Gastrocnemius medialis (tissue), 4 donors: ENCODE data around the gene GPS2. TPM values are rescaled to one million over a fixed set of nuclear protein-coding genes. Genes with fewer than 3 reads are reported as not detected.

ENCODE experiments used
- ATAC-seq, 2 donors: fragments of 150-250 bp; one replicate each; pipeline ENCODE4 v1.9.1; 2016
- DNase-seq, 2 donors: peaks; one replicate each; pipeline ENCODE4 v3.0.0-alpha.2; 2019
- H3K27ac ChIP-seq, 4 donors: fragments of 200-600 bp; sonication (generic); 1 replicate in 1 of 4; 2 replicates in 3 of 4; pipeline ENCODE4 v1.5.1; 2016 to 2018; ENCODE audit warnings: mild to moderate bottlenecking in 2 of 4, moderate library complexity in 1 of 4
- H3K27me3 ChIP-seq, 3 donors: fragments of 200-600 bp; sonication (generic) in 2 of 3; 1 replicate in 1 of 3; 2 replicates in 2 of 3; pipeline versions ENCODE4 v1.5.1 to v1.6.0; 2016 to 2019; ENCODE audit warnings: mild to moderate bottlenecking in 1 of 3, moderate library complexity in 1 of 3
- H3K36me3 ChIP-seq, 2 donors: fragments of 200-600 bp; sonication (generic) in 1 of 2; one replicate each; pipeline ENCODE4 v1.5.1; 2017 to 2018
- H3K4me1 ChIP-seq, 2 donors: fragments of 200-600 bp; sonication (generic) in 1 of 2; one replicate each; pipeline ENCODE4 v1.5.1; 2016 to 2017; ENCODE audit warnings: mild to moderate bottlenecking in 2 of 2
- H3K4me3 ChIP-seq, 4 donors: fragments of 200-600 bp; sonication (generic) in 3 of 4; 1 replicate in 1 of 4; 2 replicates in 3 of 4; pipeline ENCODE4 v1.5.1; 2016 to 2019; ENCODE audit warnings: mild to moderate bottlenecking in 2 of 4
- H3K9me3 ChIP-seq, 3 donors: fragments of 200-600 bp; sonication (generic) in 2 of 3; 1 replicate in 1 of 3; 2 replicates in 2 of 3; pipeline ENCODE4 v1.5.1; 2016 to 2019
- POLR2A ChIP-seq, 2 donors: fragments of 450-650 bp; IDR thresholded peaks; one replicate each; pipeline ENCODE4 v1.6.1; 2017; ENCODE audit warnings: antibody characterized with exemption in 2 of 2, mild to moderate bottlenecking in 2 of 2, moderate library complexity in 2 of 2
- in situ Hi-C, 4 donors: fragments of 200-750 bp; cut with MboI; loops; one replicate each; pipeline versions ENCODE4 v1.15.0 to v1.8.0; 2017; ENCODE audit warnings: low sequenced_read_pairs in 4 of 4
- intact Hi-C: fragments of 100-400 bp; cut with DNase I; formaldehyde crosslinking; loops from one replicate; pipeline ENCODE4 v1.15.1; 2023; ENCODE audit warnings: low total_unique reads
- total RNA-seq, 4 donors: library from RNA; depleted of rRNA; stranded (reverse); fragments of >200 nt; gene quantifications; one replicate each; pipeline versions ENCODE4 v1.1.0 to v1.2.3, GENCODE V29; 2016
- TF ChIP-seq, protein P1 (sequence below), 5 experiments: fragments of 450-650 bp in 3 of 5; fragments of 200-600 bp in 2 of 5; sonication (generic) in 2 of 5; IDR thresholded peaks in 4 of 5; conservative IDR thresholded peaks in 1 of 5; 1 replicate in 4 of 5; 2 replicates in 1 of 5; pipeline ENCODE4 v1.5.1; 2016 to 2019; ENCODE audit warnings: antibody characterized with exemption in 5 of 5, mild to moderate bottlenecking in 3 of 5, moderate library complexity in 3 of 5

The GPS2 gene
- total RNA-seq, 4 donors from 2014 or later: 135 to 240 (median 169) TPM

DNA sequence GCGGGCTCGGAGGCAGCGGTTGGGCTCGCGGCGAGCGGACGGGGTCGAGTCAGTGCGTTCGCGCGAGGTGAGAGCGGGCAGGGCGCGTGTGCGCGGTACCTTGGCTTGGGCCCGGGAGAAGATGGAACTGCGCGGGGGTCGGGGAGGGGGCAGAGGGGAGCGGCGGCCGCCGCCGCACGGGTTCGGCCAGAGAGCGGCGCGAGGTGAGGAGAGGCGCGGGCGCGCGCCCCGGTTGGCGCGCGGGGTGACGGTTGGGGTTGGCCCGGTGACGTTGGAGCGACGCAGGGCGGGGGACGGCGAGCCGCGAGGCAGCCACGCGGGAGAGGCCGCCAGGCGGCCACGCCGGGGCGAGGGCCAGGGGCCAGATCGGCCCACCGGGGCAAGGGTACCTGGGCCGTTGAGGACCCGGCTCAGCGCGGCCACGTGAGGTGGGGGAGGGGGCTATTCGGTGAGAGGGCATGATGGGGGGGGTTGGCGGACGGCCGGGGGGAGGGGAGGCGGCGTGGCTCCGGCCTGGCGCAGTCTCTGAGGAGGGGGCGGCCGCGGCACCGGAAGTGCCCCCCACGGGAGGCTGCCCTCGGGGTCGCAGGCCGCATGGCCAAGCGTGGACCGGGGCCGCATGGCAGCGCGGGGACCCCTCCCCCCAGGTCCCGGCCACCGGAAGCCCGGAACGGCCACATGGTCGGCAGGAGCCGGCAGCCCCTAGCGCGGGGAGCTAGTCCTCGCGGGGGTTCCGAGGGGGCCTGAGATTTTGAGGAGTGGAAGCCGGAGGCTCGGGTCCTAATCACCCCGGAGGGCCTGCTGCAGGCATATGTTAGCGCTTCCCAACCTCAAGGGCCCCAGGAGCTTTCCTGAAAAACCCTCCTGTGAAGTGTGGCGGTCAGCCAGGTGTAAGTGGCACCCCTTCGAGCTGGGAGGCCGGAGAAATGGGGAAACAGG is 7.2 kb downstream of the GPS2 start:
- ATAC-seq: peak; percentile 12
- H3K27me3 ChIP-seq: no peaks in the 10 kb centered on the region
- peaks cover 34 to 36% of the 10 kb centered on the region in 2 donors for H3K4me1 ChIP-seq
- intact Hi-C loops (loop anchor here (1.0 to 10.0 kb wide), 7 partner anchors 21 to 537 kb away; partner anchors contain the start of genes ELP5, GABARAP, NEURL4 and POLR2A), in situ Hi-C loops (loop anchor here in 1 of 4 donors (10.0 kb wide), 1 partner anchor 53 kb away; the partner anchor contains the start of genes CTDNEP1 and ELP5)
- no peaks in the 10 kb centered on the region for H3K9me3 ChIP-seq
- DNase-seq: peak in 1 of 2 donors; percentile 66
- TF ChIP-seq, protein P1, sequence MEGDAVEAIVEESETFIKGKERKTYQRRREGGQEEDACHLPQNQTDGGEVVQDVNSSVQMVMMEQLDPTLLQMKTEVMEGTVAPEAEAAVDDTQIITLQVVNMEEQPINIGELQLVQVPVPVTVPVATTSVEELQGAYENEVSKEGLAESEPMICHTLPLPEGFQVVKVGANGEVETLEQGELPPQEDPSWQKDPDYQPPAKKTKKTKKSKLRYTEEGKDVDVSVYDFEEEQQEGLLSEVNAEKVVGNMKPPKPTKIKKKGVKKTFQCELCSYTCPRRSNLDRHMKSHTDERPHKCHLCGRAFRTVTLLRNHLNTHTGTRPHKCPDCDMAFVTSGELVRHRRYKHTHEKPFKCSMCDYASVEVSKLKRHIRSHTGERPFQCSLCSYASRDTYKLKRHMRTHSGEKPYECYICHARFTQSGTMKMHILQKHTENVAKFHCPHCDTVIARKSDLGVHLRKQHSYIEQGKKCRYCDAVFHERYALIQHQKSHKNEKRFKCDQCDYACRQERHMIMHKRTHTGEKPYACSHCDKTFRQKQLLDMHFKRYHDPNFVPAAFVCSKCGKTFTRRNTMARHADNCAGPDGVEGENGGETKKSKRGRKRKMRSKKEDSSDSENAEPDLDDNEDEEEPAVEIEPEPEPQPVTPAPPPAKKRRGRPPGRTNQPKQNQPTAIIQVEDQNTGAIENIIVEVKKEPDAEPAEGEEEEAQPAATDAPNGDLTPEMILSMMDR (IDR thresholded peaks at IDR 0.05 in 4 of 5, conservative IDR thresholded peaks at IDR 0.05 in 1 of 5): peak in 2 of 5 experiments; percentile 15 to 35
- no peak for TF ChIP-seq POLR2A (IDR thresholded peaks at IDR 0.05)
- H3K27ac ChIP-seq: peak overlapping the region; percentile 93 to 99 (median 98)
- peak overlapping the region; percentile 79 to 98 (median 84) for H3K4me3 ChIP-seq
- H3K36me3 ChIP-seq: peaks cover 4 to 34% of the 10 kb centered on the region in 2 donors

DNA sequence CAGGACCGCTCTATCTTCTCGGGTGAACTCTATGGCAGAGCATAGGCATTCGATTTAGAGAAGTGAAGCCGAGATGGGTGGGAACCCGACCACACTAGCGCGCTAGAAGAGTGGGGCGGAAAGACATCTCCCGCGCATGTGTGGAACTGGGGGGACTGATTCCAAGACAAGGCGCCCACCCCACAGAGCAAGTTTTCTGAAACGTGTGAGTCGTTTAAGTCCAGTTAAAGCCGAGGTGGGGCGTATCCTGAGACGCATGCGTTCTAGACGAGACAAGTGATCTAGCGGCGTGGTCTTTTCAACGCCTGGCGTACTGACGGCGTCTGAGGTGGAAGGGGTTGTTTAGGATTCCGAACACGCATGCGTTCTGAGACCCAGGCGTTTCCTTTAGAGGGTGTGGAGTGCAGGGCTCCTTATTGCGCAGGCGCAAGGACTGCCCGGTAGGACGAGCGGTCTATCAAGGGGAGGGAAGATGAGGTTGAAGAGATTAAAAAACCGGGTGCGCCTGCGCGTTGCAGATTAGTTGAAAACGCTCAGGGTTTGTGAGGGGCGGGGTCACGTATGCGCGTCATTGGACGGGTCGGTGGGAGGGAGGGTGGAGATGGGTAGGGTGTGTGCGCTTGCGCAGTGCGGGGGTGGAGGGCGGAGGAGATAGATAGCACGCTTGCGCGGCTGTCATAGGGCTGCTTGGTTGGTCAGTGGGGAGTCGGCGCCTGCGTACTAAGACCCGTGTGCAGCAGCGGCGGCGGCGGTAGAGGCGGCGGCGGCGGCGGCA is 8.1 kb downstream of the GPS2 start, which contains the start of gene EIF5A:
Gene EIF5A (plus strand): TSS at position 718 of the 775 bp plus-strand sequence. CDS start 2,008 bp downstream, outside the sequence.
- H3K4me1 ChIP-seq: peaks cover 29 to 31% of the 10 kb centered on the region in 2 donors
- no peaks in the 10 kb centered on the region for H3K27me3 ChIP-seq
- DNase-seq: peak; percentile 100
- peak; percentile 82 to 84 for ATAC-seq
- intact Hi-C loops (loop anchor here (1.0 to 10.0 kb wide), 7 partner anchors 22 to 538 kb away; partner anchors contain the start of genes ELP5, GABARAP, NEURL4 and POLR2A), in situ Hi-C loops (loop anchor here in 1 of 4 donors (10.0 kb wide), 1 partner anchor 52 kb away; the partner anchor contains the start of genes CTDNEP1 and ELP5)
- TF ChIP-seq, protein P1 (IDR thresholded peaks at IDR 0.05 in 4 of 5, conservative IDR thresholded peaks at IDR 0.05 in 1 of 5): no peak
- peak; percentile 95 to 96 for TF ChIP-seq POLR2A (IDR thresholded peaks at IDR 0.05)
- no peaks in the 10 kb centered on the region for H3K9me3 ChIP-seq
- H3K27ac ChIP-seq: peak within 1 kb of the TSS; percentile 93 to 99 (median 98)
- H3K36me3 ChIP-seq: peaks cover 4 to 26% of the 10 kb centered on the region in 2 donors
- H3K4me3 ChIP-seq: peak within 1 kb of the TSS; percentile 79 to 98 (median 84)

DNA sequence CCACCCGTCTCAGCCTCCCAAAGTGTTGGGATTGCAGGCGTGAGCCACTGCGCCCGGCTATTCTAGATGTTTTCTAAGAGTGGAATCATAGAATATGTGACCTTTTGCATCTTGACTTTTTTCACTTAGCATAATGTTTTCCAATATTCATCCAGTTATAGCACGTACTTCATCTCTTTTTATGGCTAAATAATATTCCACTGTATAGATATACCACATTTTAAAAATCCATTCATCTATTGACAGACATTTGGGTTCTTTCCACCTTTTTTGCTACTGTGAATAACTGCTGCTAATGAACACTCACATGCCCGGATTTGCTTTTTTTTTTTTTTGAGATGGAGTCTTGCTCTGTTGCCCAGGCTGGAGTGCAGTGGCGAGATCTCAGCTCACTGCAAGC is 11.0 kb downstream of the GPS2 start:
- no peak for ATAC-seq
- Histone ChIP-seq H3K4me3 (no peak overlapping the region), H3K27ac (no peak overlapping the region), H3K9me3 (no peaks in the 10 kb centered on the region), H3K36me3 (no peaks in the 10 kb centered on the region), H3K4me1 (peaks cover 4 to 7% of the 10 kb centered on the region in 2 donors), H3K27me3 (no peaks in the 10 kb centered on the region)
- in situ Hi-C loops: loop anchor here in 1 of 4 donors (10.0 kb wide), 1 partner anchor 49 kb away; the partner anchor contains the start of genes CTDNEP1 and ELP5
- DNase-seq: no peak
- intact Hi-C loops: loop anchor here (10.0 kb wide), 1 partner anchor 541 kb away; no protein-coding TSS in a partner anchor
- TF ChIP-seq, protein P1 (IDR thresholded peaks at IDR 0.05 in 4 of 5, conservative IDR thresholded peaks at IDR 0.05 in 1 of 5): no peak
- TF ChIP-seq POLR2A (IDR thresholded peaks at IDR 0.05): no peak

DNA sequence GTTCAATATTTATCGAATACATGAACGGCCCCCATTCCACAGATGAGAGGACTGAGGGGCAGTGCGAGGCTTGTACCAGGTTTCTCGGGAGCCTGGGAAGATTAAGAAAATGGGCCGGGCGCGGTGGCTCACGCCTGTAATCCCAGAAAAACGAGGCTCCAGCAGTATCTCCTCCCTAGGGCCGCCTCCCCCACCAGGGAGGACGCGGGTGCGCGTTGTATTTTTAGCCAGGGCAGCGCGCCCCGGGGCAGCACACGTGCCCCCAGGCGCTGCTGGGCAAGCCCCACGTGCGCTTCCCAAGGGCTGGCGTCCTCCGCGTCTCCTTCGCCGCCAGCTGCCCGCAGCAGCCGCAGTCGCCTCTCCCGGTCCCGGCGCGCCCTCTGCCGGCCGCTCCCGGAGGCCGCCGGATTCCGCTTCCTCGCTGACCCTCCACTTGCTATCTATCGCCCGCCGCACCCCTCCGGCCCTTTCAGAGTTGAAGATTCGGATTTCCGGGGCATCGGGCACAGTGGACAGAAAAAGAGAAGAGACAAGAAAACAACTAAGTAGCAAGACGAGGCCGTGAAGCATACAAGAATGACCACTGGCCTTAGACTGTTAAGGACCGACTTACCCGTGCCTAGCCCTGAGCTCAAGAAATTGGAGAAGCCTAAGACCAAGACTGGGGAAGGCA is 18.8 kb downstream of the GPS2 start:
- no peaks in the 10 kb centered on the region for H3K9me3 ChIP-seq
- H3K36me3 ChIP-seq: no peaks in the 10 kb centered on the region
- H3K4me3 ChIP-seq: peak overlapping the region; percentile 25 to 30 (median 28)
- intact Hi-C loops: loop anchor here (1.0 kb wide), 2 partner anchors 16 to 77 kb away; partner anchors contain the start of genes ACADVL and DLG4
- H3K4me1 ChIP-seq: peaks cover 45 to 46% of the 10 kb centered on the region in 2 donors
- H3K27me3 ChIP-seq: no peaks in the 10 kb centered on the region
- peak overlapping the region; percentile 95 to 100 (median 98) for H3K27ac ChIP-seq
- peak; percentile 85 to 91 for DNase-seq
- in situ Hi-C loops: no loop called here
- TF ChIP-seq, protein P1 (IDR thresholded peaks at IDR 0.05 in 4 of 5, conservative IDR thresholded peaks at IDR 0.05 in 1 of 5): peak; percentile 91 to 100 (median 99)
- TF ChIP-seq POLR2A (IDR thresholded peaks at IDR 0.05): peak; percentile 74 to 80
- peak; percentile 55 to 58 for ATAC-seq
